Upper lobe of left lung (tissue), 4 donors: ENCODE results near the gene PLK3.

Source experiments
- EP300 ChIP-seq, 4 donors: sonication (generic); formaldehyde crosslinking; IDR thresholded peaks; one replicate each; pipeline ENCODE4 v1.5.1; 2017; ENCODE audit warnings: antibody characterized with exemption in 4 of 4, control low read depth in 2 of 4
- POLR2A ChIP-seq, 4 donors: fragments of 450-650 bp; IDR thresholded peaks; one replicate each; pipeline ENCODE4 v1.5.1; 2016 to 2017; ENCODE audit warnings: antibody characterized with exemption in 4 of 4, mild to moderate bottlenecking in 2 of 4
- POLR2AphosphoS5 ChIP-seq, 2 donors: sonication (generic); formaldehyde crosslinking; IDR thresholded peaks; one replicate each; pipeline ENCODE4 v1.5.1; 2017; ENCODE audit warnings: antibody characterized with exemption in 2 of 2
- TF ChIP-seq, protein P1 (sequence below), 6 experiments: fragments of 450-650 bp in 4 of 6; fragments of 200-600 bp in 2 of 6; sonication (generic) in 2 of 6; IDR thresholded peaks; one replicate each; pipeline ENCODE4 v1.5.1; 2016 to 2019; ENCODE audit warnings: antibody characterized with exemption in 6 of 6

DNA sequence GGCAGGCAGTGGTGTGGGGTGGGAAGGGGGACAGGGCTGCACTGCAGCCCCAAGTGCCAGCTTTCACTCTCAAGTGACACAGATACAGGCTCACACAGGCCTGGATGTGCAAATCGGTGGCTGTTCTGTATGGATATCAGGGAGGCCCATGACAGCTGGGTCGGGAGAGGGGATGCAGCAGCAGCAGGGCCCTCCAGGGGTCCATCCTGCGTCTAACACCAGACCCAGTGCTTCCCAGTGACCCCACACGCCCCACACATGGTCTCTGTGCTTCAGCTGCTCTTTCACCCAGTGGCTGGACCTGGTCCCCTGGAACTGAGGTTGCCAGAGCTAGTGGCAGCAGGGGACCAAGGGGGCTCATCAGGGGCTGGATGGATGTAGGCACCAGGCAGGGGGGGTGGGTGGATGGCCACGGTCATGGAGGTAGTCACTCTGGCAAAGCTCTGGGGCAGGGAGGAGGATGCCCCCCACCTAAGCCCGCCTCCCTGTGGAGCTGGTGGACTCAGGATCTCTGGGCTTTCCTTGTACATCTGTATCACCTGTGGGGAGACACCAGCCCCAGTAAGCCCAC lies 22.0 kb downstream of the PLK3 start:
- no peak for TF ChIP-seq POLR2AphosphoS5 (IDR thresholded peaks at IDR 0.05)
- TF ChIP-seq, protein P1, sequence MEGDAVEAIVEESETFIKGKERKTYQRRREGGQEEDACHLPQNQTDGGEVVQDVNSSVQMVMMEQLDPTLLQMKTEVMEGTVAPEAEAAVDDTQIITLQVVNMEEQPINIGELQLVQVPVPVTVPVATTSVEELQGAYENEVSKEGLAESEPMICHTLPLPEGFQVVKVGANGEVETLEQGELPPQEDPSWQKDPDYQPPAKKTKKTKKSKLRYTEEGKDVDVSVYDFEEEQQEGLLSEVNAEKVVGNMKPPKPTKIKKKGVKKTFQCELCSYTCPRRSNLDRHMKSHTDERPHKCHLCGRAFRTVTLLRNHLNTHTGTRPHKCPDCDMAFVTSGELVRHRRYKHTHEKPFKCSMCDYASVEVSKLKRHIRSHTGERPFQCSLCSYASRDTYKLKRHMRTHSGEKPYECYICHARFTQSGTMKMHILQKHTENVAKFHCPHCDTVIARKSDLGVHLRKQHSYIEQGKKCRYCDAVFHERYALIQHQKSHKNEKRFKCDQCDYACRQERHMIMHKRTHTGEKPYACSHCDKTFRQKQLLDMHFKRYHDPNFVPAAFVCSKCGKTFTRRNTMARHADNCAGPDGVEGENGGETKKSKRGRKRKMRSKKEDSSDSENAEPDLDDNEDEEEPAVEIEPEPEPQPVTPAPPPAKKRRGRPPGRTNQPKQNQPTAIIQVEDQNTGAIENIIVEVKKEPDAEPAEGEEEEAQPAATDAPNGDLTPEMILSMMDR (IDR thresholded peaks at IDR 0.05): no peak
- TF ChIP-seq POLR2A (IDR thresholded peaks at IDR 0.05): no peak
- TF ChIP-seq EP300 (IDR thresholded peaks at IDR 0.05): no peak
